ENCODE data around the gene GP9. TPM values are rescaled to one million over a fixed set of nuclear protein-coding genes. Genes with fewer than 3 reads are reported as not detected.

The GP9 gene
- total and polyA plus RNA-seq, 7 donors, result 0.04 to 0.21 (median 0.09) TPM; not detected in 4

DNA sequence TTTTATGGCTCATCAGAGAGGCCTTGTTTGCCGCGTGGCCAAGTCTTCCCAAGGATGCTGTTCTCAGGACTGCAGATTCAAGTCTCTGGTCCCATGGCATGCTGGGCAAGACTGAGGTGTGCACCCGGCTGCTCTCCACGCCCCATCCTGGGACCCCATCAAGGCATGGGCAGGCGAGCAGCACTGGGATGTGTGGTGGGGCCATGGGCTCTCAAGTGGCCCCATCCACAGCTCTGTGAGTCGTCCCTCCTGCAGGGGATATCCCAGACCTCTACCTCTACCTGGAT lies 13.1 kb upstream of the GP9 start:
- H3K4me3 ChIP-seq, result no peak overlapping the region
- ATAC-seq (no peak), DNase-seq (no peak)
- peaks cover 0 to 28% (median 0%) of the 10 kb centered on the region in 3 donors for H3K27me3 ChIP-seq (ENCODE audit: insufficient read depth in 3 of 3, low read length in 2 of 3)
- intact Hi-C loops (cut with DNase I), result no loop called here
- H3K4me1 ChIP-seq, result no peaks in the 10 kb centered on the region
- H3K36me3 ChIP-seq (ENCODE audit: insufficient read depth in 1 of 2, low read depth in 1 of 2), result no peaks in the 10 kb centered on the region
- peaks cover 4% of the 10 kb centered on the region for H3K9me3 ChIP-seq
- TF ChIP-seq, protein P1, sequence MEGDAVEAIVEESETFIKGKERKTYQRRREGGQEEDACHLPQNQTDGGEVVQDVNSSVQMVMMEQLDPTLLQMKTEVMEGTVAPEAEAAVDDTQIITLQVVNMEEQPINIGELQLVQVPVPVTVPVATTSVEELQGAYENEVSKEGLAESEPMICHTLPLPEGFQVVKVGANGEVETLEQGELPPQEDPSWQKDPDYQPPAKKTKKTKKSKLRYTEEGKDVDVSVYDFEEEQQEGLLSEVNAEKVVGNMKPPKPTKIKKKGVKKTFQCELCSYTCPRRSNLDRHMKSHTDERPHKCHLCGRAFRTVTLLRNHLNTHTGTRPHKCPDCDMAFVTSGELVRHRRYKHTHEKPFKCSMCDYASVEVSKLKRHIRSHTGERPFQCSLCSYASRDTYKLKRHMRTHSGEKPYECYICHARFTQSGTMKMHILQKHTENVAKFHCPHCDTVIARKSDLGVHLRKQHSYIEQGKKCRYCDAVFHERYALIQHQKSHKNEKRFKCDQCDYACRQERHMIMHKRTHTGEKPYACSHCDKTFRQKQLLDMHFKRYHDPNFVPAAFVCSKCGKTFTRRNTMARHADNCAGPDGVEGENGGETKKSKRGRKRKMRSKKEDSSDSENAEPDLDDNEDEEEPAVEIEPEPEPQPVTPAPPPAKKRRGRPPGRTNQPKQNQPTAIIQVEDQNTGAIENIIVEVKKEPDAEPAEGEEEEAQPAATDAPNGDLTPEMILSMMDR (IDR thresholded peaks at IDR 0.05), result no peak
- WGBS, 3 donors, result 93% methylated on average over 6 of the region's 6 CpGs
- H3K27ac ChIP-seq, result no peak overlapping the region

DNA sequence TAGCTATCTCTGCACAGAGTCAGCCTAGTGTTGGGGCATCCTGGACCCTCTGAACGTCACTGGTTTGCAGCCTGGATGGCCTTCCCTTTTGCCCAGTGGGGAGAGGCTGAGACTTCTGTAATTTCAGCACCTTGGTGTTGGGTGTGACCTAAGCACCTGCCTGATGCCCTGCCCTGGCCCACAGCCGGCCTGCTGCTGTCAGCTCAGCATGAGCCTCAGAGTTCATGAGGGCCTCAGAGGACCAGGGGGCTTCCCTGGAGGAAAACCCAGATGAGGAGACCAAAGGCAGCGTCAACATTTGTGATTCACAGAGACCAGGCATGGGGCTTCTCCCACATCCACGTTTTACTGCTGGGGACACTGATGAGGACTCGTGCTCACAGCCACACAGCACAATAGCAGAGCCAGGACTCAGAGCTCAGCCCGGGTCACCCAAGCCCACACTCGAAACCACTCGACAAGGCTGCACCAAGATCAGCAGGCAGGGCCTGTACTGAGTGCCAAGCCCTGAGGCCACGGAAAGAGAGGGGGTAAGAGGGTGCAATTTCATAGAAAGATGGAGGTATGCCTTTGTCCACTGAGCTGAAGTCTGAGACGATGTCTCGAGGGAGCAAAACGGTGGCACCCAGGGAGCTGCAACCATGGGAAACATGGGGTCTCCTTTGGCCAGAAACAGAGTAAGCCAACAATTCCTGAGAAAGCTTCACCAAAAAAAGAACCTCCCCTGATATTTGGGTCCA lies 9.9 kb upstream of the GP9 start:
- Histone ChIP-seq H3K27me3 (ENCODE audit: insufficient read depth in 3 of 3, low read length in 2 of 3) (peaks cover 0 to 13% (median 0%) of the 10 kb centered on the region in 3 donors), H3K27ac (no peak overlapping the region), H3K4me3 (no peak overlapping the region), H3K9me3 (peaks cover 4% of the 10 kb centered on the region), H3K36me3 (ENCODE audit: insufficient read depth in 1 of 2, low read depth in 1 of 2) (no peaks in the 10 kb centered on the region), H3K4me1 (no peaks in the 10 kb centered on the region)
- no peak for DNase-seq
- 88 to 91% (median 89%) methylated on average over 12 of the region's 12 CpGs for WGBS, 3 donors
- TF ChIP-seq, protein P1 (IDR thresholded peaks at IDR 0.05), result no peak
- ATAC-seq, result no peak
- intact Hi-C loops (cut with DNase I), result loop anchor here (10.0 kb wide), 2 partner anchors 54 to 204 kb away; no protein-coding TSS in a partner anchor

DNA sequence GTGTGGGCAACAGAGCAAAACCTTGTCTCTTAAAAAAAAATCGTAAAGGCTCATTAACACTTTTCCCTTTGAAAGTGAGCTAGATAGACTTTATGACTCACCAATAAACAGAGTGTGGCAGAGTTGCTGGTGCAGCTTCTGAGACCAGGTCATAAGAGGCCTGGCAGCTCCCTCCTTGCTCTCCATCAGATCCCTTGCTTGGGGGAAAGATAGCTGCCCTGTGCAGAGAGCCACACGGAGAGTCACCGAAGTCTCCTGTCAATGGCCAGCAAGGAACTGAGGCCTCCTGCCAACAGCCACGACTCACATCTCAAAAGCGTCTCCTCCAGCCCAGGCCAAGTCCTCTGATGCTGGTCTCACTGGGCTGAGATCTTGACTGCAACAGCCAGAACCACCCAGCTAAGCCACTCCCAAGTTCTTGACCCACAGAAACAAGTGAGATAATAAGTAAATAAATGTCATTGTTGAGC lies 8.7 kb upstream of the GP9 start:
- 44 to 59% (median 48%) methylated on average over 5 of the region's 5 CpGs for WGBS, 3 donors
- ATAC-seq, result no peak
- Histone ChIP-seq H3K4me3 (no peak overlapping the region), H3K4me1 (no peaks in the 10 kb centered on the region), H3K27ac (no peak overlapping the region), H3K27me3 (ENCODE audit: insufficient read depth in 3 of 3, low read length in 2 of 3) (peaks cover 0 to 1% (median 0%) of the 10 kb centered on the region in 3 donors), H3K36me3 (ENCODE audit: insufficient read depth in 1 of 2, low read depth in 1 of 2) (no peaks in the 10 kb centered on the region), H3K9me3 (peaks cover 4% of the 10 kb centered on the region)
- peak in 1 of 2 donors; percentile 64 for DNase-seq
- intact Hi-C loops (cut with DNase I), result loop anchor here (2.0 to 10.0 kb wide), 3 partner anchors 53 to 203 kb away; no protein-coding TSS in a partner anchor
- TF ChIP-seq, protein P1 (IDR thresholded peaks at IDR 0.05), result no peak

DNA sequence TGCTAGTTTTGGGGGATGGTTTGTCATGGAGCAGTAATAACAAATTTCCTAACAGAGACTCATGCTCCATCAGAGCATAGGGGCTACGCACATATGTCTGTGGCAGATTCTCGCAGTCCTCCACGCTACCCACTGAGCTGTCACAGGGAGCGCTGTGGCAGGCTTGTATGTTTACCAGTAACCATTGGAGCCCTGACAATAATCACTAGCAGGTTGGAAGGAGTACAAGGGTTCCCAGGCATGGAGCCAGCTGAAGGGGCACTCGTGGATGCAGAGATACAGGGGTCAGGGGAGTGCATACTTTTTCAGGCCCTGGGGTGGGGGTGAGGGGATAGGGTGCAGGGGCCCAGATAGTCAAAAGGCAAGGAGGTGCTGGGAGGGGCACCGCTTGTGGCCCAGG lies 7.9 kb upstream of the GP9 start:
- H3K4me1 ChIP-seq, result no peaks in the 10 kb centered on the region
- ATAC-seq (peak in 2 of 4 donors; percentile 25 to 29), DNase-seq (no peak)
- 67 to 68% (median 68%) methylated on average over 6 of the region's 6 CpGs for WGBS, 3 donors
- intact Hi-C loops (cut with DNase I), result loop anchor here (1.0 to 10.0 kb wide), 4 partner anchors 52 to 202 kb away; no protein-coding TSS in a partner anchor
- no peaks in the 10 kb centered on the region for H3K36me3 ChIP-seq (ENCODE audit: insufficient read depth in 1 of 2, low read depth in 1 of 2)
- H3K27ac ChIP-seq, result no peak overlapping the region
- H3K9me3 ChIP-seq, result peaks cover 4% of the 10 kb centered on the region
- H3K4me3 ChIP-seq, result no peak overlapping the region
- H3K27me3 ChIP-seq (ENCODE audit: insufficient read depth in 3 of 3, low read length in 2 of 3), result no peaks in the 10 kb centered on the region
- TF ChIP-seq, protein P1 (IDR thresholded peaks at IDR 0.05), result no peak

All from psoas muscle (tissue), 8 donors.